Stimulated activated CD8-positive, alpha-beta memory T cell treated with anti-CD3 and anti-CD28 coated beads, Interleukin-15, amount 100 ng/mL, for 4 hours (primary cell): ENCODE data around the gene RNF150.

Experiments used
- DNase-seq, 2 donors: peaks; one replicate each; pipeline ENCODE4 v3.0.0-alpha.2; 2020; ENCODE audit warnings: low read depth in 2 of 2

RNF150 gene

GRCh38 chr4:140865253-140866217, 267.7 kb downstream of the RNF150 start:
- no peak for DNase-seq

- DNase-seq = no peak
Measured at GRCh38 chr4:140863197-140863596, 270.1 kb downstream of the RNF150 start.

DNA sequence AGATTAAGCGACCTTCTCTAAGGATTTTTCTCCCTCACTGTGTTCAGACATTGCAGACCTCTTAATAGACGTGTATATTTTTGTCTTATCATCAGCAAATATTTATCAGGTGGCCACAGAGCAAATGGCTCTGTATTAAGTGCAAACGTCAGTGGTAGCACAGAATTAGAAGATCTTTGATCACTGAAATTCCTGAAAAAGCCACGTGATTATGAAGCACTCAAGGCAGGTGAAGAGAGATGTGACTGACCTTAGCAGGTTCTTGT, 271.2 kb downstream of the RNF150 start:
- no peak for DNase-seq

GRCh38 chr4:140861359-140862176, 271.7 kb downstream of the RNF150 start:
- no peak for DNase-seq

DNA sequence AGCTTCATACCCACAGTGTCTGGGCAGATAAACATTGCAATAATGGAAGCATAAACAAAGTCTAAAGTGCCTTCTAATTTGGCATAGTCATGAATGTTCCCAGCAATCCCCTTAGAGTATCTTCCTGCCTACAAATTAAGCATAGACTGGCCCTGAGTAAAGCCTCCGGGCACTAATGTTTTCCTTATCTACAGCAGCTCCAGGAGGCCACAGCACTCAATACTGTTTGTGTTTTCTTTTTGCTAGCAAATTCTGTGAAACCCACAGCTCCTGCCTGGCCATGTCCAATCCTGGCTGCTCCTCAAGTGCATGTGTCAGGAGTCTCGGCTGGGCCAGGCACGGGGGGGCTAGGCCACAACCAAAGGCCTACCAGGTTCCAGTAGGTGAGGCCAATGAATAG, 274.4 kb downstream of the RNF150 start:
- no peak for DNase-seq

- DNase-seq = no peak
Measured at GRCh38 chr4:140857111-140857510, 276.2 kb downstream of the RNF150 start.

- no peak for DNase-seq
Measured at GRCh38 chr4:140856621-140857062, 276.6 kb downstream of the RNF150 start.

DNA sequence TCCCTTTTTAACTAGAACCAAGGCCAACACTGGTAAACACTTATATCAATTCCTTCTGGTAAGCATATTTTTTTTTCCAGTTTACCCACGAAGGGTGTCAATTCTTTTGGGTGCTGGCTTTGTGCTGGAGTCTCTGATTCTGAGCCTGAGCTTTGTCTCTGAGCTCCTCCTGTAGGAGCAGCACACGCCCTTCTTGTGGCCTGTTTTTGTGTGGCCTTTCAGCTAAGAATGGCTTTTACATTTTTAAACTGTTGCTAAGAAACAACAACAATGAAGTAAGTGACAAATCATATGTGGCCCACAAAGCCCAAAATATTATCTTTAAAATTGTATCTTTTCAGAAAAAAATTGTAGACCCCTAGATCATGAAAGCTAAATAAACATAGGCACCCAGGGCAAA, 279.1 kb downstream of the RNF150 start:
- no peak for DNase-seq

DNA sequence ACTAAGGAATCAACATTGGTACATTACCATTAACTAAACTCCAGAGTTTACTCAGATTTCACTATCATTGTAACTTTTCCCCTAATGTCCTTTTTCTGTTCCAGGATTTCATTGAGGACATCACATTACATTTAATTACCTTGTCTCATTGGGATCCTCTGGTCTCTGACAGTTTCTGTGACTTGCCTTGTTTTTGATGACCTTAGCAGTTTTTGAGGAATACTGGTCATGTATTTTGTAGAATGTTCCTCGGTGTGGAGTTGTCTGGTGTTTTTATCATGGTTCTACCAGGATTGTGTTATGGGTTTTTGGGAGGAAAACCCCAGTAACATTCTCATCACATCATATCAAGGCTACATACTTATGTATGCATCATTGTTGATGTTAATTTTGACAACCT, 281.5 kb downstream of the RNF150 start:
- DNase-seq = no peak

GRCh38 chr4:140851032-140851636, 282.1 kb downstream of the RNF150 start:
- DNase-seq = no peak

DNA sequence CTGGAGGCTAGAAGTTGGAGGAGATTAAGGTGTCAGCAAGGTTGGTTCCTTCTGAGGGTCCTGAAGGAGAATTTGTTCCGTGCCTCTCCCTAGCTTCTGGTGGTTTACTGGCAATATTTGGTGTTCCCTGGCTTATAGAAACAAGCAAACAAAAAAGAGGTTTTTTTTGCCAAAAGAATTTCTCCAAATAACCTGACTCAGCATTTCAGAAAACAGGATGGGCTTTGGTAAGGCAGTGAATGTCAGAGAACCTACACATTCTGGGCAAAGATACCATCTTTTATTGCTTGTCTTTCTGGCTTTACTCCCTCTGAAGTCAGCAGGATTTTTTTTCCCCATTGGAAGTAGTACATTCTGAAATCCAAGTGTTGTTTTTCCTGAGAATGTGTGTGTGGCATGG, 283.7 kb downstream of the RNF150 start:
- DNase-seq = no peak

DNA sequence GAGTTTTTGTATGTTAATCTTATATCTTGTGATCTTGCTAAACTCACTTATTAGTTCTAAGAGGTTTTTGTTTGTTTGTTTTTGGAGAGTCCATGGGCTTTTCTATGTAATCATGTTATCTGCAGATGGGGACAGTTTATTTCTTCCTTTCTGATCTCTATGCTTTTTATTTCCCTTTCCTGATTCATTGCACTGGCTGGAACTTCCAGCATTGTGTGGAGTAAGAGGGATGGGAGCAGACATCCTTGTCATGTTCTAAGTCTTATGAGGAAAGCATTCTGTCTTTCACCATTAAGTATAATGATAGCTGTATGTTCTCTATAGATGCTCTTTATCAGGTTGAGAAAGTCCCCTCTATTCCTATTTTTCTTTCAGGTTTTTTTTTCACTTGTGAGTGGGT, 286.5 kb downstream of the RNF150 start:
- no peak for DNase-seq

GRCh38 chr4:140844061-140844460, 289.2 kb downstream of the RNF150 start:
- no peak for DNase-seq

DNA sequence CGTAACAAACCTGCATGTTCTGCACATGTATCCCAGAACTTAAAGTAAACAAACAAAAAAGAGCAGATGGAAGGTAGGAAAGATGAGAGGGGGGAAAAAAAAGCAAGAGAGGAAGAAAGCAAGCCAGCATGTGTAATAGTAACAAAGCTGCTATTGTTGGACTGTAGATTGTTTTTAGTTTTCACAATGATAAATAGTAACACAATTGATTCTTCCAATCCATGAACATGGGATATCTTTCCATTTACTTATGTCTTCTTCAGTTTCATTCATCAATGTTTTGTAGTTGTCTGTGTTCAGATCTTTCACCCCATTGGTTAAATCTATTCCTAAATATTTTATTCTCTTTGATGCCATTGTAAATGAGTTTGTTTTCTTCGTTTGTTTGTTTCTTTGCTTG, 292.1 kb downstream of the RNF150 start:
- no peak for DNase-seq

- no peak for DNase-seq
Measured at GRCh38 chr4:140839888-140840790, 293.1 kb downstream of the RNF150 start.

- no peak for DNase-seq
Measured at GRCh38 chr4:140839406-140839805, 293.9 kb downstream of the RNF150 start.

- no peak for DNase-seq
Measured at GRCh38 chr4:140837736-140838135, 295.5 kb downstream of the RNF150 start.

DNA sequence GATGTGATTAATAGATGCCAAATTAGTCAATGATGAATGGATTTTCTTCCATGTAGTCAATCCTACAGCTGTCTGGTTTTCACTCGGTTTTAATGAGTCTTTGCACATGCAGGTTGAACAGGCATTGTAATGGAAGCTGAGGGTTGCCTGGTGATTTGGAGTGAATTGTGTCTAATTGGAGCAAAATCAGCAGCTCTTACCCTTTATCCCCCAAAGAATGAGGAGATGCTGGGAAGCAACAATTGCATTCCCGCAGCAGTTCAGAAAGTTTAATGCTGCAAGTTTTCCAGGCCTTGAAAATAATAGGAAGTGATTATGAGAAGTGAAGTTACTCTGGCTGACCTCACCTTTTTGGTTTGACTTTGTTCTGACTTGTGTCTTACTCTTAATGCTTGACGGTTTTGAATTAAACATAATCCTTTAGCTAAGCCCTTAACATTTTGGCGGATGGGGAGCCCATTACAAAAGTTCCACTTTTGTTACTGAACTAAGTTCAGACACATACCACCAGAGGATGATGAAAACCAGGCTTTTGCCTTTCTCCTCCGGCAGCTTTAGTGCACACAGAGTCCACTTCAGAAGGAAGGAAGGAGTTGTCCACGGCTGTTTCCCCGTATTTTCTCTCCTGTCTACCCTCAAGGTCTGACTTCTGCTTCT, 298.3 kb downstream of the RNF150 start:
- no peak for DNase-seq

DNA sequence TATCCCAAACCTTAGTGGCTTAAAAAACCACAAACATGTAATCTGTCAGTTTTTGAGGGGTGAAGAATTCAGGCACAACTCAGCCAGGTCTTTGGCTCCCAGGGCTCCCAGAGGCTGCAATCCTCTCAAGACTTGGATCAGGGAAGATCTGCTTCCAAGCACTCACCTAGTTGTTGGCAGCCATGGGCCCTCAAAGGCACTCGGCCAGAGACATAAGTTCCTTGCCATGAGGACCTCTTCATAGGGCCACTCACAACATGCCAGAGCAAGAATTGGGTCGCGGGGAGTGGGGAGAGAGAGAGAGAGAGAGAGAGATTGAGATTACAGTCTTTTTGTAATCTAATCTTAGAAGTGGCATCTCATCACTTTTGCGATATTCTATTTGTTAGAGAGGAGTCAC, 300.0 kb downstream of the RNF150 start:
- DNase-seq = no peak

DNA sequence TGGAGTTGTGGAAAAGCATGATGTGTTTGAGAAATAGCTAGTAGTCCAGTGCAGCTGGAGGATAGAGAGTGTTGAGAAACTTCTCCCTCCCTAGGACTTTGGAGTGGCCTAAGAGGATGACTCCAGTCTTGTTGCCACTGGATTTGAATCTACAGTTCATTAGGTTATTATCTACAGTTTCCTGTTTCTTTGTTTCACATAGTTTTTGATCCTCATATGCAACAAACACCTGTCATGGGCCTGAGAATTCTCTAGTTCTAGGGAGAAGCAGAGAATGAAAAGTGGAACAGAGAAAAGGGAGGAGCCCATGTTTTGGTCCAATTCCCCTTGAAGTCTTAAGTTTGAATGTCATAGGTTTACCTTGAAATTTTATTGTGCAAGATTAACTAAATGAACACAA, 303.4 kb downstream of the RNF150 start:
- DNase-seq = no peak

DNA sequence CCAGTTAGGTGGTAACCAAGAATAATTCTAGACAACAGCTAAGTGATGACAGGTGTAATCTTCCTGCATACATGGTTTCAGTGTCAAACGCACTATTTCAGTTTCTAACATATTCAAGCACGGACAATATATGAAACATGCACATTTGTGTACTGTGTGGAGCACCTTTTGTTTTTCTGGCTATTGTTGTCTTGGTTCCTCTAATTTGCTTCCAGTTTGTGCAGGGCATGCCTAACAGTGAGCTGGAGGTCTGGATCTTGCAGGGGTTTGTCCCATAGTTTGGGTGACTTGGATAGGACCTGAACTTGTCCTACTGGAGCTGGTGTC, 306.6 kb downstream of the RNF150 start:
- DNase-seq = no peak
